Kidney glomerular epithelial cell (primary cell): ENCODE results near the gene IRF2.

Experiments
- DNase-seq: peaks from one replicate; lab custom pipeline; 2025; lab: John Stamatoyannopoulos, UW

IRF2 gene

GRCh38 chr4:184368290-184368689, 106.1 kb downstream of the IRF2 start:
- DNase-seq: no peak

GRCh38 chr4:184364100-184364921, 110.0 kb downstream of the IRF2 start:
- peak; percentile 38 for DNase-seq

- no peak for DNase-seq
These were observed 111.1 kb downstream of the IRF2 start for GRCh38 chr4:184363258-184363657.

- no peak for DNase-seq
These were observed 112.0 kb downstream of the IRF2 start for GRCh38 chr4:184362396-184362795.

- DNase-seq: no peak
These were observed 112.9 kb downstream of the IRF2 start for GRCh38 chr4:184361443-184361842.

GRCh38 chr4:184359888-184360287, 114.5 kb downstream of the IRF2 start:
- no peak for DNase-seq

GRCh38 chr4:184358521-184359232, 115.7 kb downstream of the IRF2 start:
- no peak for DNase-seq

GRCh38 chr4:184357772-184358171, 116.6 kb downstream of the IRF2 start:
- DNase-seq: no peak

- DNase-seq: no peak
These were observed 117.2 kb downstream of the IRF2 start for GRCh38 chr4:184357165-184357564.

GRCh38 chr4:184356366-184356765, 118.0 kb downstream of the IRF2 start:
- no peak for DNase-seq

GRCh38 chr4:184355857-184356256, 118.5 kb downstream of the IRF2 start:
- DNase-seq: no peak

- DNase-seq: peak; percentile 45
These were observed 119.2 kb downstream of the IRF2 start for GRCh38 chr4:184355111-184355604.

- no peak for DNase-seq
These were observed 121.5 kb downstream of the IRF2 start for GRCh38 chr4:184352891-184353290.

- DNase-seq: no peak
These were observed 122.5 kb downstream of the IRF2 start for GRCh38 chr4:184351560-184352451.

GRCh38 chr4:184350964-184351363, 123.4 kb downstream of the IRF2 start:
- DNase-seq: no peak

- no peak for DNase-seq
These were observed 124.0 kb downstream of the IRF2 start for GRCh38 chr4:184350213-184350817.

GRCh38 chr4:184349283-184350039, 124.9 kb downstream of the IRF2 start:
- no peak for DNase-seq

GRCh38 chr4:184348311-184349233, 125.8 kb downstream of the IRF2 start:
- no peak for DNase-seq

GRCh38 chr4:184347251-184348239, 126.8 kb downstream of the IRF2 start:
- peak; percentile 1 for DNase-seq
